ENCODE measurements around the gene EHMT2. TPM values are rescaled to one million over a fixed set of nuclear protein-coding genes. Genes with fewer than 3 reads are reported as not detected.

The EHMT2 gene
- total RNA-seq, 1 donor from 2014 or later = 46.0 TPM

DNA sequence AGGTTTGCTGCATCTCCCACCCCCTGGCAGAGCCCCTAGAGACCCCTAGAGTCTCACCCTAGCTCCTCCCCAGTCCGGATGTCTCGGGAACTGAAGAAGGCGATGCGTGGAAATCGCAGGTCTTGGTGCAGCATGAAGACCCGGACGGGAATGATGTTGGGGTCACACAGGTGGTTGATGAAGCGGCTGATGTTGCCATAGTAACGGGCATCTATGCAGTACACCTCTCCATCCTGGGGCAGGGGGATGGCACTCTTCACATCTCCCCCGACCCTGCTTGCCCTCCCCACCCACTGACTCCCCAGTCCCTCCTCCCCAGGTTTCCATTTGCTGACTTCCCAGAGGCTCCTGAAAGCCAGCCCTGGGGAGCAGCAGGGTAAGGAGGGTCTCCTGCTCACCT, 16.9 kb downstream of the EHMT2 start:
- no peaks in the 10 kb centered on the region for H3K9me3 ChIP-seq
- no peak for DNase-seq
- no peak overlapping the region for H3K4me3 ChIP-seq
- H3K27me3 ChIP-seq (ENCODE audit: low read depth) = no peaks in the 10 kb centered on the region
- TF ChIP-seq, protein P1, sequence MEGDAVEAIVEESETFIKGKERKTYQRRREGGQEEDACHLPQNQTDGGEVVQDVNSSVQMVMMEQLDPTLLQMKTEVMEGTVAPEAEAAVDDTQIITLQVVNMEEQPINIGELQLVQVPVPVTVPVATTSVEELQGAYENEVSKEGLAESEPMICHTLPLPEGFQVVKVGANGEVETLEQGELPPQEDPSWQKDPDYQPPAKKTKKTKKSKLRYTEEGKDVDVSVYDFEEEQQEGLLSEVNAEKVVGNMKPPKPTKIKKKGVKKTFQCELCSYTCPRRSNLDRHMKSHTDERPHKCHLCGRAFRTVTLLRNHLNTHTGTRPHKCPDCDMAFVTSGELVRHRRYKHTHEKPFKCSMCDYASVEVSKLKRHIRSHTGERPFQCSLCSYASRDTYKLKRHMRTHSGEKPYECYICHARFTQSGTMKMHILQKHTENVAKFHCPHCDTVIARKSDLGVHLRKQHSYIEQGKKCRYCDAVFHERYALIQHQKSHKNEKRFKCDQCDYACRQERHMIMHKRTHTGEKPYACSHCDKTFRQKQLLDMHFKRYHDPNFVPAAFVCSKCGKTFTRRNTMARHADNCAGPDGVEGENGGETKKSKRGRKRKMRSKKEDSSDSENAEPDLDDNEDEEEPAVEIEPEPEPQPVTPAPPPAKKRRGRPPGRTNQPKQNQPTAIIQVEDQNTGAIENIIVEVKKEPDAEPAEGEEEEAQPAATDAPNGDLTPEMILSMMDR (IDR thresholded peaks at IDR 0.05) = no peak
- H3K4me1 ChIP-seq = peaks cover 8% of the 10 kb centered on the region
- no peak overlapping the region for H3K27ac ChIP-seq
- no peak for ATAC-seq
- peaks cover 62% of the 10 kb centered on the region for H3K36me3 ChIP-seq
- intact Hi-C loops (cut with DNase I) = no loop called here

DNA sequence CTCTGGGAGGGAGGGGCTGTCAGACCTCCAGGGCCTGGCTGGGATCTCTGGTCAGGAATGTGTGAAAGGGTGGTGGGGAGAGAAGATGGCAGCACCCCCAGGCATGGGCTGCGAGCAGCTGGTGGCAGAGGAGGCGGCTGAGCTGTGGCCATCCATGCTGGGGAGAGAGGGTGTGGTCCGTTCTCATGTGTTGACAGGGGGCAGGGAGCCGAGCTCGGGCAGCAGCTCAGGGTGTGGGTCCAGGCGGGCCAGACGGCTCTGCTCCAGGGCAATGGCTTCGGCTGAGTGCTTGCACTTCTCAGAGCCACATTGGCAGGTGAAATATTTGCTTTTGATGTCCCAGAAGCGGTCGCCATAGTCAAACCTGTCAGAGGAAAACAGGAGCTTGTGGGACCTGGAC, 17.6 kb downstream of the EHMT2 start:
- ATAC-seq = no peak
- Histone ChIP-seq H3K4me3 (no peak overlapping the region), H3K27me3 (ENCODE audit: low read depth) (no peaks in the 10 kb centered on the region), H3K36me3 (peaks cover 58% of the 10 kb centered on the region), H3K27ac (no peak overlapping the region), H3K9me3 (no peaks in the 10 kb centered on the region), H3K4me1 (peaks cover 8% of the 10 kb centered on the region)
- no peak for DNase-seq
- intact Hi-C loops (cut with DNase I) = no loop called here
- TF ChIP-seq, protein P1 (IDR thresholded peaks at IDR 0.05) = no peak

DNA sequence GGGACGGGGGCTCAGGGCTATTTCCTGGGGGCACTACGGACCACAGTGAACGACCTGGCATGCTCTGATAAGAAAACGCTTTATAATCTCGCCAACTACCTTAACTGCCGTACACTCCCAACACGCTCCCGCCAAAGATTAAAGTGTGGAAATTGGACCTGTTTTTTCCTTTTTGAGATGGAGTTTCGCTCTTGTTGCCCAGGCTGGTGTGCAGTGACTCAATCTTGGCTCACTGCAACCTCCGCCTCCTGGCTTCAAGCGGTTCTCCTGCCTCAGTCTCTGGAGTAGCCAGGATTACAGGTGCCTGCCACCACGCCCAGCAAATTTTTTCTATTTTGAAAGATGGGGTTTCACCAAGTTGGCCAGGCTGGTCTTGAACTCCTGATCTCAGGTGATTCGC, 18.4 kb downstream of the EHMT2 start:
- Histone ChIP-seq H3K4me3 (peak overlapping the region; percentile 42), H3K27ac (peak overlapping the region; percentile 16), H3K4me1 (peaks cover 8% of the 10 kb centered on the region), H3K9me3 (no peaks in the 10 kb centered on the region), H3K36me3 (peaks cover 50% of the 10 kb centered on the region), H3K27me3 (ENCODE audit: low read depth) (no peaks in the 10 kb centered on the region)
- intact Hi-C loops (cut with DNase I) = no loop called here
- TF ChIP-seq, protein P1 (IDR thresholded peaks at IDR 0.05) = no peak
- DNase-seq (no peak), ATAC-seq (no peak)

DNA sequence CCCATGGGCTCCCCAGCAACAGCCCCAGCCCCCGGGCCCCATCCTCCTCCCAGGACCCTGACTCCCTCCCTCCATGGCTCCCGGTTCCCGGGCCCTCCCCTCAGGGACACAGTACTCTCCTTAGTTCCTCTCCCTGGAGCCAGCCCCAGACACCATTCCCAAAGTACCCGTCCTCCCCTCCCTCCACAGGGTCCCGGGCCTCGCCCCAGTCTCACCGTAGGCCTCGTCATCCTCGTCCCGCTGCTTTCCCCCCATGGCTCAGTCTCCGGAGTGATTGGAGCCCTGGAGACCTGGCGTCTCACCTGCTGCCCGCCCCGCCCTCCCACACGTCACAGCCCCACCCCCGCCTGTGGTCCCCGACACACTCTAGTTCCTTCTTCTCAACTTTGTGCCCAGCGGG, 18.8 kb downstream of the EHMT2 start, which contains the start of gene SLC44A4:
SLC44A4 (minus strand) TSS at position 272 of the 400 bp plus-strand sequence; CDS start at position 255, 17 bp downstream.
- Histone ChIP-seq H3K36me3 (peaks cover 46% of the 10 kb centered on the region), H3K9me3 (no peaks in the 10 kb centered on the region), H3K27me3 (ENCODE audit: low read depth) (no peaks in the 10 kb centered on the region), H3K4me3 (peak within 1 kb of the TSS; percentile 42), H3K4me1 (peaks cover 8% of the 10 kb centered on the region), H3K27ac (peak within 1 kb of the TSS; percentile 53)
- TF ChIP-seq, protein P1 (IDR thresholded peaks at IDR 0.05) = no peak
- ATAC-seq = peak; percentile 67 to 86
- DNase-seq = no peak
- intact Hi-C loops (cut with DNase I) = no loop called here

DNA sequence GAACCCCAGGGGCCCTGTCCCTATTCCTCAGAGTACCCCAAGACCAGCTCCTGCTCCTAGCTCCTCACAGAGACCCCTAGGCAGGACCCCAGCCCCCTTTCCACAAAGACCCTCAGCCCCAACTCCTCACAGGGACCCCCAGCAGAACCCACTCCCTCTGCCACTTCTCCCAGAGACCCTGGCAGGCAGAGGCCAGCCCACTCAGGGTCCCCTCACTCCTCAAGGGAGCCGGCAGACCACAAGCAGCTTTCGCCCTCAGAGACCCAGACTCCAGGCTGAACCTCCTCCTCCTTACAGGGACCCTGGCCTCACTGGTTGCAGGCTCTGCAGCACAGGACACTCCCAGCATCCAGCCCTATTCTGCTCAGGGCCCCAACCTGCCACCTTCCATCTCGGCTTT, 19.3 kb downstream of the EHMT2 start:
- no peak for DNase-seq
- intact Hi-C loops (cut with DNase I) = no loop called here
- Histone ChIP-seq H3K4me1 (peaks cover 8% of the 10 kb centered on the region), H3K9me3 (no peaks in the 10 kb centered on the region), H3K27me3 (ENCODE audit: low read depth) (no peaks in the 10 kb centered on the region), H3K27ac (peak overlapping the region; percentile 53), H3K4me3 (peak overlapping the region; percentile 42), H3K36me3 (peaks cover 41% of the 10 kb centered on the region)
- TF ChIP-seq, protein P1 (IDR thresholded peaks at IDR 0.05) = no peak
- ATAC-seq = peak; percentile 23 to 40

All from lower lobe of right lung (tissue), 2 donors.